ENCODE data around the gene PLAU. TPM values are rescaled to one million over a fixed set of nuclear protein-coding genes. Genes with fewer than 3 reads are reported as not detected.
"Not testable (repeated sequence)": the region's sequence is repeated elsewhere in the genome, so short reads cannot be mapped to it uniquely, and the experiment has no call there.

Gene PLAU
- total RNA-seq, 2 experiments from 2014 or later: 0.61 to 0.62 TPM

GRCh38 chr10:73879296-73880173, 31.4 kb upstream of the PLAU start:
- DNase-seq (peak; percentile 96), ATAC-seq (ENCODE audit: low read depth) (peak; percentile 92)
- peaks cover 44% of the 10 kb centered on the region for H3K4me1 Mint-ChIP-seq
- peak overlapping the region; percentile 1 for H3K4me3 Mint-ChIP-seq
- POLR2A ChIA-PET: interaction anchor here (0.6 to 2.8 kb wide), 14 partner anchors 10 to 271 kb away, joined by 3 to 20 read pairs (median 5); partner anchors contain the start of genes AP3M1 and SEC24C
- peaks cover 5% of the 10 kb centered on the region for H3K27me3 Mint-ChIP-seq
- peak overlapping the region; percentile 59 for H3K27ac Mint-ChIP-seq
- no peaks in the 10 kb centered on the region for H3K9me3 Mint-ChIP-seq
- H3K36me3 Mint-ChIP-seq: no peaks in the 10 kb centered on the region

- Mint-ChIP-seq H3K4me3 (no peak overlapping the region), H3K9me3 (no peaks in the 10 kb centered on the region), H3K36me3 (no peaks in the 10 kb centered on the region), H3K4me1 (peaks cover 37% of the 10 kb centered on the region), H3K27me3 (peaks cover 5% of the 10 kb centered on the region), H3K27ac (no peak overlapping the region)
- no peak for ATAC-seq (ENCODE audit: low read depth)
- no peak for DNase-seq
- POLR2A ChIA-PET: interaction anchor here (2.8 kb wide), 1 partner anchor 15 kb away, joined by 12 read pairs; no protein-coding TSS in a partner anchor
Measured at GRCh38 chr10:73881221-73881919, 29.6 kb upstream of the PLAU start.

DNA sequence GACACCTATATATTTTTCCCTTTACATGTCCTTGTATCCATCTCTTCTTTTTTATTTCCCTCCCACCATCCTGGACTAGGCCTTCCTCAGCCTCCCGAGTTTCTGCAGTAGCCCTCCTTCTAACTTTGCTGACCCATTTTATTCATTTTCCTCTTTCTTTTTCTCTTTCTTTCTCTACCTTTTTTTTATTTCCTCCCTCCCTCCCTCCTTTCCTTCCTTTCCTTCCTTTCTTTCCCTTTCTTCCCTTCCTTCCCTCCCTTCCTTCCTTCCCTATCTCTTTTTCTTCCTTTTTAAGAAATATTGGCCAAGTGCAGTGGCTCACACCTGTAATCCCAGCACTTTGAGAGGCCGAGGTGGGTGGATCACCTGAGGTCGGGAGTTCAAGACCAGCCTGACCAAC, 26.9 kb upstream of the PLAU start:
- POLR2A ChIA-PET: no interaction called here
- Mint-ChIP-seq H3K27me3 (peaks cover 5% of the 10 kb centered on the region), H3K27ac (no peak overlapping the region), H3K9me3 (no peaks in the 10 kb centered on the region), H3K4me1 (peaks cover 18% of the 10 kb centered on the region), H3K4me3 (no peak overlapping the region), H3K36me3 (no peaks in the 10 kb centered on the region)
- ATAC-seq (ENCODE audit: low read depth) (no peak), DNase-seq (no peak)

- peaks cover 5% of the 10 kb centered on the region for H3K27me3 Mint-ChIP-seq
- no peaks in the 10 kb centered on the region for H3K9me3 Mint-ChIP-seq
- peaks cover 6% of the 10 kb centered on the region for H3K4me1 Mint-ChIP-seq
- H3K4me3 Mint-ChIP-seq: no peak overlapping the region
- H3K27ac Mint-ChIP-seq: no peak overlapping the region
- POLR2A ChIA-PET: no interaction called here
- no peaks in the 10 kb centered on the region for H3K36me3 Mint-ChIP-seq
- DNase-seq: peak; percentile 62
- peak; percentile 96 for ATAC-seq (ENCODE audit: low read depth)
Measured at GRCh38 chr10:73886085-73886529, 24.8 kb upstream of the PLAU start.

DNA sequence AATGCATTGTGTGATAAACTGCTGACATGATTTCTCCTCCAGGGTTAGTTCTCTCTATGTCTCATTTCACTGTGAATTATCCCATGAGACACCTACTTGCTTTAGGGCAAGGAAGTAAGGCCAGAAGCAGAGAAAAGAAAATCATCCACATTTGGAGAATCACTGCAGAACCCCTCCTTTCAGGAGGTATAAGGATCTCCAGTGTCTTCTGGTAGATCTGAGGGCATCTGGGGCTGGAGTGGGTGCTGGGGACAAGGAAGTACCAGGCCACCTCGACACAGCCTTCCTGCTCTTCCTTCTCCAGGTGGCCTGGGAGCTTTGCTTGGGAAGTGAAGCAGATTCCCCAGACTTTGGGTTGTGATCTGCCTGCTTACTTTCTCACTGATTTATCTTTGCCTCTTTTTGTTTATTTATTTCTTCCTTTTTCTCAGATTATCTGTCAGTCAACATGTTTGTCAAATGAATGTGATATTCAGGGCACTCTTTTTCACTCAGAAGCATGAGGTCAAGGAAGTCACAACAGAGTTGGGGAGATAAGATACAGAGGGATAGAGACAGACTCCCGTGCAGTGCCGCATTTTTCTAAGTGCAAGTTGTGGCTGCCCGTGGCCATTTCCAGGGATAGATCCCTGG, 24.2 kb upstream of the PLAU start:
- H3K9me3 Mint-ChIP-seq: no peaks in the 10 kb centered on the region
- POLR2A ChIA-PET: no interaction called here
- ATAC-seq (ENCODE audit: low read depth) (no peak), DNase-seq (no peak)
- no peak overlapping the region for H3K27ac Mint-ChIP-seq
- H3K4me1 Mint-ChIP-seq: peaks cover 3% of the 10 kb centered on the region
- no peaks in the 10 kb centered on the region for H3K27me3 Mint-ChIP-seq
- H3K4me3 Mint-ChIP-seq: no peak overlapping the region
- H3K36me3 Mint-ChIP-seq: no peaks in the 10 kb centered on the region

GRCh38 chr10:73887294-73888039, 23.5 kb upstream of the PLAU start:
- peaks cover 2% of the 10 kb centered on the region for H3K27me3 Mint-ChIP-seq
- H3K9me3 Mint-ChIP-seq: no peaks in the 10 kb centered on the region
- no peak overlapping the region for H3K4me3 Mint-ChIP-seq
- ATAC-seq (ENCODE audit: low read depth): no peak
- peaks cover 3% of the 10 kb centered on the region for H3K4me1 Mint-ChIP-seq
- H3K36me3 Mint-ChIP-seq: no peaks in the 10 kb centered on the region
- H3K27ac Mint-ChIP-seq: no peak overlapping the region
- no peak for DNase-seq
- POLR2A ChIA-PET: no interaction called here

- H3K36me3 Mint-ChIP-seq: no peaks in the 10 kb centered on the region
- POLR2A ChIA-PET: no interaction called here
- H3K27me3 Mint-ChIP-seq: peaks cover 9% of the 10 kb centered on the region
- no peak overlapping the region for H3K27ac Mint-ChIP-seq
- DNase-seq (no peak), ATAC-seq (ENCODE audit: low read depth) (no peak)
- H3K4me1 Mint-ChIP-seq: peaks cover 3% of the 10 kb centered on the region
- H3K9me3 Mint-ChIP-seq: no peaks in the 10 kb centered on the region
- H3K4me3 Mint-ChIP-seq: no peak overlapping the region
Measured at GRCh38 chr10:73888514-73888913, 22.4 kb upstream of the PLAU start.

DNA sequence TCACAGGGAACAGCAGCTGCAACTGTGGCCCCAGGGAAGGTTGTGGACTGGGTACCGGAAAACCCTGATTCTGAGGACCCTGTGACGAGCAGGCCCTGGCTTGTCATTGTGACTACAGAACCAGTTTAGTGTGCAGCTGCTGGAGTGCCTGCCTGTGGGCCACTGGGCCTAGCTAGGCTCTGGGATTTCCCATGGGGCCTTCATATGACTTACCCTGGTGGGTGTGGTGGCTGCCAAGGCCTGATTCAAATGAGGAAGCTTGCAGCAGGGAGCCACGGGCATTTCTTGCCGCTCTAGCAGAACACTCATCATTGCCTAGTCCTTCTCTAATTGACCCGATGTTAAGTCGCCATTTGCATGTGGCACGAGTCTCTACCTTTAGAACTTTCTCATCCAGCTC, 21.9 kb upstream of the PLAU start:
- H3K4me1 Mint-ChIP-seq: peaks cover 3% of the 10 kb centered on the region
- H3K36me3 Mint-ChIP-seq: no peaks in the 10 kb centered on the region
- ATAC-seq (ENCODE audit: low read depth) (no peak), DNase-seq (no peak)
- no peak overlapping the region for H3K27ac Mint-ChIP-seq
- no peaks in the 10 kb centered on the region for H3K9me3 Mint-ChIP-seq
- no peak overlapping the region for H3K4me3 Mint-ChIP-seq
- H3K27me3 Mint-ChIP-seq: peaks cover 10% of the 10 kb centered on the region
- POLR2A ChIA-PET: no interaction called here

GRCh38 chr10:73889416-73889815, 21.5 kb upstream of the PLAU start:
- H3K36me3 Mint-ChIP-seq; H3K27ac Mint-ChIP-seq; H3K4me1 Mint-ChIP-seq; H3K4me3 Mint-ChIP-seq; H3K27me3 Mint-ChIP-seq; POLR2A ChIA-PET; ATAC-seq (ENCODE audit: low read depth); DNase-seq; H3K9me3 Mint-ChIP-seq: not testable (repeated sequence)

DNA sequence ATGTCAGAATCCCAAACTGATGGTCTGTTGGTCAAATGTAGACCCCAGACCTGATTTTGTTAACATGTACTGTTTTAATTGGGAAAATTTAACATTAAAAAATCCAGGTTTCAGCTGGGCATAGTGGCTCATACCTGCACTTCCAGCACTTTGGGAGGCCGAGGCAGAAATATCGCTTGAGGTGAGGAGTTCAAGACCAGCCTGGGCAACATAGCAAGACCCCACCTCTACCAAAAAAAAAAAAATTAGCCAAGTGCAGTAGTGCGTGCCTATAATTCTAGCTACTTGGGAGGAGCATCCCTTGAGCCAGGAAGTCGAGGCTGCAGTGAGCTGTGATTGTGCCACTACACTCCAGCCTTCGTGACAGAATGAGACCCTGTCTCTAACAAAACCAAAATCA, 20.7 kb upstream of the PLAU start:
- no peak for ATAC-seq (ENCODE audit: low read depth)
- peaks cover 3% of the 10 kb centered on the region for H3K4me1 Mint-ChIP-seq
- no peak overlapping the region for H3K27ac Mint-ChIP-seq
- POLR2A ChIA-PET: interaction anchor here (0.6 kb wide), 1 partner anchor 50 kb away, joined by 5 read pairs; no protein-coding TSS in a partner anchor
- DNase-seq: no peak
- H3K4me3 Mint-ChIP-seq: no peak overlapping the region
- no peaks in the 10 kb centered on the region for H3K36me3 Mint-ChIP-seq
- no peaks in the 10 kb centered on the region for H3K9me3 Mint-ChIP-seq
- H3K27me3 Mint-ChIP-seq: peaks cover 10% of the 10 kb centered on the region

DNA sequence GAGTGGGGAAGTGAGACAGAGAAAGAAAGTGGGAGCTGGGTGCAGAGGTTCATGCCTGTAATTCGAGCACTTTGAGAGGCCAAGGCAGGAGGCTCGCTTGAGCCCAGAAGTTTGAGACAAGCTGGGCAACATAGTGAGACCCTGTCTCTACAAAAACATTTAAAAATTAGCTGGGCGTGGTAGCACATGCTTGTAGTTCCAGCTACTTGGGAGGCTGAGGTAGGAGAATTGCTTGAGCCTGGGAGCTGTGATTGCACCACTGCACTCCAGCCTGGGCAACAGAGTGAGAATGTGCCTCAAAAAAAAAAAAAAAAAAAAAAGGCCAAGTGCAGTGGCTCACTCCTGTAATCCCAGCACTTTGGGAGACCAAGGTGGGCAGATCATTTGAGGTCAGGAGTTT, 20.1 kb upstream of the PLAU start:
- H3K36me3 Mint-ChIP-seq; POLR2A ChIA-PET; H3K4me1 Mint-ChIP-seq; ATAC-seq (ENCODE audit: low read depth); DNase-seq; H3K4me3 Mint-ChIP-seq; H3K27ac Mint-ChIP-seq; H3K9me3 Mint-ChIP-seq; H3K27me3 Mint-ChIP-seq: not testable (repeated sequence)

GRCh38 chr10:73891540-73891939, 19.4 kb upstream of the PLAU start:
- Mint-ChIP-seq H3K4me3 (no peak overlapping the region), H3K36me3 (no peaks in the 10 kb centered on the region), H3K9me3 (no peaks in the 10 kb centered on the region), H3K27me3 (peaks cover 10% of the 10 kb centered on the region), H3K27ac (no peak overlapping the region), H3K4me1 (peaks cover 1% of the 10 kb centered on the region)
- DNase-seq (no peak), ATAC-seq (ENCODE audit: low read depth) (no peak)
- POLR2A ChIA-PET: no interaction called here
